Testis (tissue), 3 donors: Measurements from ENCODE around the gene GHDC. TPM values are rescaled to one million over a fixed set of nuclear protein-coding genes. Genes with fewer than 3 reads are reported as not detected.
A peak's percentile ranks its signal among the peaks of the same experiment; 100 is the strongest.

Experiments used
- DNase-seq: peaks from one replicate; pipeline ENCODE4 v3.0.0-alpha.2; 2019
- H3K27ac ChIP-seq, 2 donors: fragments of 200-600 bp; sonication (generic); one replicate each; pipeline ENCODE4 v1.5.1; 2019
- H3K27me3 ChIP-seq: fragments of 200-600 bp; sonication (generic); one replicate; pipeline ENCODE4 v1.5.1; 2019
- H3K36me3 ChIP-seq: fragments of 200-600 bp; sonication (generic); one replicate; pipeline ENCODE4 v1.5.1; 2017; ENCODE audit warnings: low read depth; ENCODE audit errors: missing control alignments
- H3K4me1 ChIP-seq: fragments of 200-600 bp; sonication (generic); one replicate; pipeline ENCODE4 v1.5.1; 2019
- H3K4me3 ChIP-seq, 2 donors: fragments of 200-600 bp; sonication (generic); one replicate each; pipeline ENCODE4 v1.5.1; 2017 to 2019
- H3K9me3 ChIP-seq: fragments of 200-600 bp; sonication (generic); one replicate; pipeline ENCODE4 v1.5.1; 2017
- CTCF ChIP-seq, 3 experiments: fragments of 450-650 bp in 2 of 3; fragments of 200-600 bp in 1 of 3; sonication (generic) in 1 of 3; IDR thresholded peaks; one replicate each; pipeline ENCODE4 v1.5.1; 2016 to 2019; ENCODE audit warnings: antibody characterized with exemption in 3 of 3, mild to moderate bottlenecking in 2 of 3, moderate library complexity in 1 of 3
- POLR2A ChIP-seq: fragments of 450-650 bp; IDR thresholded peaks from one replicate; pipeline ENCODE4 v1.6.1; 2017; ENCODE audit warnings: antibody characterized with exemption, mild to moderate bottlenecking, moderate library complexity
- WGBS, 2 donors: methylation state at CpG; one replicate each; pipeline ENCODE4 v1.1.5; 2018; 5-methylcytosine and 5-hydroxymethylcytosine counted together
- intact Hi-C: fragments of 100-400 bp; cut with DNase I; formaldehyde crosslinking; loops from one replicate; pipeline ENCODE4 v1.15.1; 2023; ENCODE audit warnings: low total_unique reads
- polyA plus RNA-seq: library from polyadenylated mRNA; stranded (reverse); fragments of 350-450 nt; fragmentation: Illumina TruSeq; extraction: RNeasy Lipid Tissue Mini Kit (QIAGEN cat#74804); gene quantifications from one replicate; pipeline ENCODE4 v1.2.3, GENCODE V29; 2014; ENCODE audit warnings: low read depth, low replicate concordance; ENCODE audit not compliant: insufficient read depth
- total RNA-seq, 2 donors: library from RNA; depleted of rRNA; stranded (reverse); fragments of >200 nt; gene quantifications; one replicate each; pipeline ENCODE4 v1.2.3, GENCODE V29; 2016

Gene GHDC
- total and polyA plus RNA-seq, 3 donors from 2014 or later, result 16.9 to 36.6 (median 28.3) TPM

DNA sequence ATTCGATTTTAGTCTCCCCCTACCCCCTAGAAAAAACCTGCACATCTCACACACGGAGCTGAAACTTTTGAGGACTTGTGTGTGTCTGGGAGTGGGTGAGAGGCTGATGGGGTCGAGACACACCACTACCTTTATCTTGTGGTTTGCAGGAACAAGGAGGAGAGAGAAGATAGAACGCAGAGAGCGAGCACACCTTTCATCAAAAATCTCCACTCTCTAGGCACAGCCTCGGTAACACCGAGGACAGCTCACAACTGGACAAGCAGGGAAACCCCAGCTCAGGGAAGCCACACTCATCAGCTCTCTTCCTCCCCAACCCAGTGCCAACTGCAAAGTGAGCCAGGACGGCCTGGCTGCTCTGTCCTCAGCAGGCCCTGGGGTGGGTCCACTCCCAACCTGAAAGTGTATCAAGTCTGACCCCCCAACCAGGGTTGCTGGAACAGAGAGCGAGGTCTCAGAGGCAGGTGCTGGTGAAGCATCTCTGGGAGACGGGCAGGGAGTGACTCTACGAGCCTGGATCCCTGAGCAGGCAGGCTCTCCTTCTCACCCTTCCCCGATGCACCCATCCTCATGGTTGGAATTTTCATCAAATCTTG is 5.2 kb upstream of the GHDC start:
- TF ChIP-seq CTCF (IDR thresholded peaks at IDR 0.05) (no peak), POLR2A (no peak)
- H3K27ac ChIP-seq, result peak overlapping the region in 1 of 2 donors; percentile 39
- H3K4me3 ChIP-seq, result no peak overlapping the region
- no peaks in the 10 kb centered on the region for H3K27me3 ChIP-seq
- intact Hi-C loops, result no loop called here
- H3K36me3 ChIP-seq, result no peaks in the 10 kb centered on the region
- H3K4me1 ChIP-seq, result peaks cover 17% of the 10 kb centered on the region
- 86 to 87% methylated on average over 11 to 12 of the region's 12 CpGs for WGBS, 2 donors
- H3K9me3 ChIP-seq, result no peaks in the 10 kb centered on the region
- no peak for DNase-seq

DNA sequence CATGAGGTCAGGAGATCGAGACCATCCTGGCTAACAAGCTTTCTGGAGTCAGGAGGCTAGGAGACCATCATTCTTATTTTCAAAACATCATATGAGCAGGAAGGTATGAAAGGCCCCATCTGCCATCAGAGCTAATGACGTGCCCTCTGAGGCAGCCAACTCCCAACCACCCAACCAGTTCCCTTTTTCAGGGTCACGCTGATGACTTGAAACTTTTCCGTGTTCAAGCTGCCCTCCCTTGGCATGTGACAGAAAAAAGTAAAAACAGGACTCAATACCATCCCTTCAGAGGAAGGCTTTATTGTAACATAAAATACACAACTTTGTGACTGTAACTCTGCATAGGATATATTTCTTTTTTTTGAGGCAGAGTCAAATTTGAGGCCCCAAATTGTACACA is 4.6 kb upstream of the GHDC start:
- intact Hi-C loops, result no loop called here
- Histone ChIP-seq H3K36me3 (no peaks in the 10 kb centered on the region), H3K4me3 (no peak overlapping the region), H3K9me3 (no peaks in the 10 kb centered on the region), H3K27ac (peak overlapping the region; percentile 39 to 61), H3K4me1 (peaks cover 17% of the 10 kb centered on the region), H3K27me3 (no peaks in the 10 kb centered on the region)
- DNase-seq, result no peak
- WGBS, 2 donors, result 43 to 75% methylated on average over 4 of the region's 4 CpGs
- TF ChIP-seq POLR2A (no peak), CTCF (IDR thresholded peaks at IDR 0.05) (no peak)

- H3K4me3 ChIP-seq, result no peak overlapping the region
- no peak overlapping the region for H3K27ac ChIP-seq
- intact Hi-C loops, result no loop called here
- DNase-seq, result no peak
- no peaks in the 10 kb centered on the region for H3K9me3 ChIP-seq
- WGBS, 2 donors, result 90 to 97% methylated on average over 8 of the region's 8 CpGs
- no peaks in the 10 kb centered on the region for H3K27me3 ChIP-seq
- peaks cover 25% of the 10 kb centered on the region for H3K4me1 ChIP-seq
- H3K36me3 ChIP-seq, result no peaks in the 10 kb centered on the region
- TF ChIP-seq CTCF (IDR thresholded peaks at IDR 0.05) (no peak), POLR2A (no peak)
Measured at GRCh38 chr17:42197564-42198156, 3.4 kb upstream of the GHDC start.

GRCh38 chr17:42193216-42193968 is 902 bp downstream of the GHDC start:
- intact Hi-C loops, result no loop called here
- no peak overlapping the region for H3K27ac ChIP-seq

More at GRCh38 chr17:42193216-42193968, 902 bp downstream of the GHDC start:
- Histone ChIP-seq H3K27me3 (no peaks in the 10 kb centered on the region), H3K4me3 (peak overlapping the region; percentile 52 to 67), H3K4me1 (peaks cover 8% of the 10 kb centered on the region), H3K36me3 (no peaks in the 10 kb centered on the region), H3K9me3 (no peaks in the 10 kb centered on the region)
- WGBS, 2 donors, result 68 to 75% methylated on average over 6 to 12 of the region's 12 CpGs
- no peak for TF ChIP-seq POLR2A
- no peak for TF ChIP-seq CTCF (IDR thresholded peaks at IDR 0.05)
- no peak for DNase-seq
